ENCODE measurements around the gene PDE1A.

Gene PDE1A

GRCh38 chr2:182113334-182113733 lies 313.5 kb downstream of the PDE1A start:
- no peak for DNase-seq

- DNase-seq, result no peak
Observed at GRCh38 chr2:182110347-182110746, 316.5 kb downstream of the PDE1A start.

- no peak for DNase-seq
Observed at GRCh38 chr2:182103526-182103925, 323.3 kb downstream of the PDE1A start.

GRCh38 chr2:182101263-182101662 lies 325.6 kb downstream of the PDE1A start:
- DNase-seq, result no peak

GRCh38 chr2:182098648-182099047 lies 328.2 kb downstream of the PDE1A start:
- no peak for DNase-seq

GRCh38 chr2:182097571-182098164 lies 329.2 kb downstream of the PDE1A start:
- DNase-seq, result no peak

- DNase-seq, result no peak
Observed at GRCh38 chr2:182090486-182090885, 336.4 kb downstream of the PDE1A start.

All from activated effector memory CD4-positive, alpha-beta T cell treated with Interleukin-2 at 50 U/mL for 16 hours (primary cell).